CD4-positive, alpha-beta memory T cell (primary cell): Measurements from ENCODE around the gene HS3ST5. TPM values are rescaled to one million over a fixed set of nuclear protein-coding genes. Genes with fewer than 3 reads are reported as not detected.
"Not testable (repeated sequence)": the region's sequence is repeated elsewhere in the genome, so short reads cannot be mapped to it uniquely, and the experiment has no call there.

Experiments
- CTCF ChIA-PET: fragments of 350-600 bp; sonication (Branson Sonifier 250); formaldehyde crosslinking; loops from one replicate; lab custom pipeline; 2021; ENCODE audit warnings: inconsistent platforms; ENCODE audit not compliant: partially characterized antibody; lab: Charles Lee
- POLR2A ChIA-PET: fragments of 350-600 bp; sonication (Branson Sonifier 250); formaldehyde crosslinking; loops from one replicate; lab custom pipeline; 2021; ENCODE audit not compliant: partially characterized antibody; lab: Charles Lee
- DNase-seq, 5 donors: peaks; one replicate each; pipeline versions ENCODE4 v3.0.0 to v3.0.0-alpha.2; 2020 to 2022; ENCODE audit warnings: mixed read lengths in 1 of 5
- H3K27ac ChIP-seq: one replicate; pipeline ENCODE4 v1.7.0; 2013; ENCODE audit warnings: low read depth, low read length
- H3K27me3 ChIP-seq: 2 replicates; pipeline ENCODE4 v1.7.0; 2013; ENCODE audit warnings: mild to moderate bottlenecking, low read length, moderate library complexity; ENCODE audit not compliant: insufficient read depth
- H3K36me3 ChIP-seq: 2 replicates; pipeline ENCODE4 v1.7.0; 2013; ENCODE audit warnings: mild to moderate bottlenecking, low read length, moderate library complexity; ENCODE audit not compliant: insufficient read depth
- H3K4me1 ChIP-seq: 2 replicates; pipeline ENCODE4 v1.7.0; 2013; ENCODE audit warnings: mild to moderate bottlenecking, low read length, moderate library complexity; ENCODE audit not compliant: insufficient read depth
- H3K4me3 ChIP-seq, 2 donors: one replicate each; pipeline ENCODE4 v1.7.0; 2013; ENCODE audit warnings: low read length in 2 of 2, mild to moderate bottlenecking in 1 of 2
- H3K9me3 ChIP-seq, 2 donors: one replicate each; pipeline ENCODE4 v1.7.0; 2013; ENCODE audit warnings: low read length in 2 of 2, control low read depth in 1 of 2; ENCODE audit not compliant: control insufficient read depth in 1 of 2
- H3K27ac Mint-ChIP-seq, 7 donors: one replicate each; pipeline ENCODE4 v1.8.0; 2020 to 2021; ENCODE audit warnings: mixed read lengths in 7 of 7, mild to moderate bottlenecking in 6 of 7, inconsistent platforms in 3 of 7, moderate library complexity in 3 of 7
- H3K27me3 Mint-ChIP-seq, 2 donors: one replicate each; pipeline ENCODE4 v1.8.0; 2020 to 2021; ENCODE audit warnings: mixed read lengths in 2 of 2
- H3K36me3 Mint-ChIP-seq, 2 donors: one replicate each; pipeline ENCODE4 v1.8.0; 2020 to 2021; ENCODE audit warnings: mixed read lengths in 2 of 2, inconsistent platforms in 1 of 2, mild to moderate bottlenecking in 1 of 2
- H3K4me1 Mint-ChIP-seq, 4 donors: one replicate each; pipeline ENCODE4 v1.8.0; 2020 to 2021; ENCODE audit warnings: mixed read lengths in 4 of 4, mild to moderate bottlenecking in 1 of 4
- H3K4me3 Mint-ChIP-seq, 8 donors: one replicate each; pipeline ENCODE4 v1.8.0; 2020 to 2021; ENCODE audit warnings: mixed read lengths in 8 of 8, mild to moderate bottlenecking in 7 of 8, moderate library complexity in 6 of 8, inconsistent platforms in 3 of 8
- H3K9me3 Mint-ChIP-seq, 8 donors: one replicate each; pipeline ENCODE4 v1.8.0; 2020 to 2021; ENCODE audit warnings: mixed read lengths in 8 of 8, mild to moderate bottlenecking in 5 of 8, inconsistent platforms in 3 of 8, moderate library complexity in 1 of 8
- intact Hi-C: fragments of 100-400 bp; cut with micrococcal nuclease; formaldehyde crosslinking; loops from one replicate; pipeline ENCODE4 v1.15.1; 2023
- polyA plus RNA-seq, 2 donors: library from polyadenylated mRNA; unstranded; fragments of 300-500 nt; fragmentation: Illumina TruSeq; gene quantifications; one replicate each; pipeline ENCODE4 v1.2.3, GENCODE V29; 2021
- total RNA-seq, 2 experiments: library from RNA; stranded (reverse); gene quantifications; one replicate each; pipeline ENCODE4 v1.2.3, GENCODE V29; 2021

The HS3ST5 gene
- total and polyA plus RNA-seq, 4 experiments from 2014 or later, result not detected

- H3K27ac ChIP-seq, H3K36me3 ChIP-seq, CTCF ChIA-PET, H3K36me3 Mint-ChIP-seq, POLR2A ChIA-PET, H3K4me3 ChIP-seq, H3K9me3 ChIP-seq, intact Hi-C loops, H3K27me3 Mint-ChIP-seq, H3K27me3 ChIP-seq, H3K9me3 Mint-ChIP-seq: not testable (repeated sequence)
- Mint-ChIP-seq H3K4me3 (peak overlapping the region in 3 of 8 donors; percentile 2 to 57 (median 33)), H3K4me1 (peaks cover 8 to 19% (median 17%) of the 10 kb centered on the region in 4 donors), H3K27ac (peak overlapping the region in 3 of 7 donors; percentile 8 to 87 (median 48))
- peaks cover 15% of the 10 kb centered on the region for H3K4me1 ChIP-seq
- DNase-seq, result peak in 3 of 5 donors; percentile 6 to 39 (median 36)
Measured at GRCh38 chr6:114011486-114011885, 331.3 kb downstream of the HS3ST5 start.

- peak overlapping the region in 2 of 7 donors; percentile 9 to 65 for H3K27ac Mint-ChIP-seq
- Histone ChIP-seq H3K36me3 (no peaks in the 10 kb centered on the region), H3K4me1 (peaks cover 15% of the 10 kb centered on the region), H3K27me3 (no peaks in the 10 kb centered on the region), H3K27ac (no peak overlapping the region), H3K9me3 (no peaks in the 10 kb centered on the region), H3K4me3 (no peak overlapping the region)
- H3K36me3 Mint-ChIP-seq, result no peaks in the 10 kb centered on the region
- H3K4me1 Mint-ChIP-seq, result peaks cover 8 to 19% (median 17%) of the 10 kb centered on the region in 4 donors
- DNase-seq, result no peak
- H3K4me3 Mint-ChIP-seq, result no peak overlapping the region
- peaks cover 1 to 5% of the 10 kb centered on the region in 2 donors for H3K27me3 Mint-ChIP-seq
- ChIA-PET CTCF (no interaction called here), POLR2A (no interaction called here)
- intact Hi-C loops, result no loop called here
- peaks cover 0 to 3% (median 0%) of the 10 kb centered on the region in 8 donors for H3K9me3 Mint-ChIP-seq
Measured at GRCh38 chr6:114010540-114010939, 332.3 kb downstream of the HS3ST5 start.

- H3K4me3 Mint-ChIP-seq, result no peak overlapping the region
- H3K27me3 Mint-ChIP-seq, result peaks cover 1 to 9% of the 10 kb centered on the region in 2 donors
- H3K27ac Mint-ChIP-seq, result no peak overlapping the region
- H3K4me3 ChIP-seq, result no peak overlapping the region
- no peak for DNase-seq
- peaks cover 15% of the 10 kb centered on the region for H3K4me1 ChIP-seq
- ChIA-PET POLR2A (no interaction called here), CTCF (no interaction called here)
- no peaks in the 10 kb centered on the region for H3K9me3 ChIP-seq
- H3K27ac ChIP-seq, result no peak overlapping the region
- intact Hi-C loops, result no loop called here
- no peaks in the 10 kb centered on the region for H3K36me3 Mint-ChIP-seq
- H3K9me3 Mint-ChIP-seq, result peaks cover 0 to 5% (median 0%) of the 10 kb centered on the region in 8 donors
- peaks cover 8 to 19% (median 17%) of the 10 kb centered on the region in 4 donors for H3K4me1 Mint-ChIP-seq
- no peaks in the 10 kb centered on the region for H3K36me3 ChIP-seq
- H3K27me3 ChIP-seq, result no peaks in the 10 kb centered on the region
Measured at GRCh38 chr6:114009192-114009591, 333.6 kb downstream of the HS3ST5 start.

GRCh38 chr6:114008331-114008730 lies 334.5 kb downstream of the HS3ST5 start:
- ChIA-PET POLR2A (no interaction called here), CTCF (no interaction called here)

GRCh38 chr6:114007516-114007915 lies 335.3 kb downstream of the HS3ST5 start:
- peaks cover 15% of the 10 kb centered on the region for H3K4me1 ChIP-seq
- Mint-ChIP-seq H3K4me3 (peak overlapping the region in 6 of 8 donors; percentile 12 to 59 (median 42)), H3K4me1 (peaks cover 8 to 19% (median 17%) of the 10 kb centered on the region in 4 donors), H3K36me3 (no peaks in the 10 kb centered on the region), H3K27ac (peak overlapping the region in 4 of 7 donors; percentile 63 to 79 (median 72)), H3K9me3 (peaks cover 0 to 5% (median 0%) of the 10 kb centered on the region in 8 donors), H3K27me3 (peaks cover 9 to 16% of the 10 kb centered on the region in 2 donors)
- ChIA-PET CTCF (no interaction called here), POLR2A (no interaction called here)
- DNase-seq, result peak; percentile 39 to 67 (median 65)
- no peak overlapping the region for H3K4me3 ChIP-seq
- no peak overlapping the region for H3K27ac ChIP-seq
- H3K9me3 ChIP-seq, result no peaks in the 10 kb centered on the region
- no peaks in the 10 kb centered on the region for H3K36me3 ChIP-seq
- no peaks in the 10 kb centered on the region for H3K27me3 ChIP-seq
- intact Hi-C loops, result no loop called here

More at GRCh38 chr6:114008331-114008730, 334.5 kb downstream of the HS3ST5 start:
- Histone ChIP-seq H3K4me3 (no peak overlapping the region), H3K27ac (no peak overlapping the region), H3K9me3 (no peaks in the 10 kb centered on the region), H3K36me3 (no peaks in the 10 kb centered on the region), H3K27me3 (no peaks in the 10 kb centered on the region), H3K4me1 (peaks cover 15% of the 10 kb centered on the region)
- peaks cover 4 to 12% of the 10 kb centered on the region in 2 donors for H3K27me3 Mint-ChIP-seq
- no peak overlapping the region for H3K4me3 Mint-ChIP-seq
- peaks cover 8 to 19% (median 17%) of the 10 kb centered on the region in 4 donors for H3K4me1 Mint-ChIP-seq
- intact Hi-C loops, result no loop called here
- H3K9me3 Mint-ChIP-seq, result peaks cover 0 to 5% (median 0%) of the 10 kb centered on the region in 8 donors
- peak overlapping the region in 1 of 7 donors; percentile 63 for H3K27ac Mint-ChIP-seq
- no peaks in the 10 kb centered on the region for H3K36me3 Mint-ChIP-seq
- no peak for DNase-seq
